WTC11 (cell line): Measurements from ENCODE around the gene ADK. TPM values are rescaled to one million over a fixed set of nuclear protein-coding genes. Genes with fewer than 3 reads are reported as not detected.

Experiments
- ATAC-seq: fragments of 200-7000 bp; cut with Tn5 transposase; 2 replicates; pipeline ENCODE4 v1.10.0; 2021; ENCODE audit warnings: mild to moderate bottlenecking, moderate library complexity
- CTCF ChIA-PET: fragments of 300-600 bp; sonication (Branson Sonifier 250); formaldehyde crosslinking; loops from one replicate; lab custom pipeline; 2021; ENCODE audit warnings: antibody characterized with exemption; lab: Charles Lee
- POLR2A ChIA-PET: fragments of 350-600 bp; sonication (Branson Sonifier 250); formaldehyde crosslinking; loops from one replicate; lab custom pipeline; 2021; ENCODE audit warnings: antibody characterized with exemption; lab: Charles Lee
- DNase-seq: peaks from one replicate; pipeline ENCODE4 v3.0.0; 2021; ENCODE audit warnings: low spot score
- H3K27ac Mint-ChIP-seq: 2 replicates; pipeline ENCODE4 v1.8.0; 2021; ENCODE audit warnings: mixed read lengths
- H3K27me3 Mint-ChIP-seq: 2 replicates; pipeline ENCODE4 v1.8.0; 2021; ENCODE audit warnings: low read depth, mild to moderate bottlenecking, moderate library complexity, mixed read lengths
- H3K36me3 Mint-ChIP-seq: 2 replicates; pipeline ENCODE4 v1.8.0; 2021; ENCODE audit warnings: mixed read lengths
- H3K4me1 Mint-ChIP-seq: 2 replicates; pipeline ENCODE4 v1.8.0; 2022; ENCODE audit warnings: mixed read lengths
- H3K4me3 Mint-ChIP-seq: 2 replicates; pipeline ENCODE4 v1.8.0; 2021; ENCODE audit warnings: mild to moderate bottlenecking, moderate library complexity, mixed read lengths
- H3K9me3 Mint-ChIP-seq: 2 replicates; pipeline ENCODE4 v1.8.0; 2021; ENCODE audit warnings: mixed read lengths
- ATF1 ChIP-seq: sonication (generic); formaldehyde crosslinking; IDR thresholded peaks from 2 replicates; pipeline ENCODE4 v1.8.1; 2023; ENCODE audit warnings: mild to moderate bottlenecking, moderate library complexity, missing genetic modification reagents
- HMGA2 ChIP-seq: fragments of 250-450 bp; sonication (Bioruptor Pico); IDR thresholded peaks from 2 replicates; pipeline ENCODE4 v1.4.0; 2021; ENCODE audit warnings: mild to moderate bottlenecking, moderate library complexity
- KAT7 ChIP-seq: sonication (generic); formaldehyde crosslinking; IDR thresholded peaks from 2 replicates; pipeline ENCODE4 v1.8.1; 2023; ENCODE audit warnings: missing genetic modification reagents, mild to moderate bottlenecking, borderline replicate concordance
- ZBTB21 ChIP-seq: sonication (generic); formaldehyde crosslinking; IDR thresholded peaks from 2 replicates; pipeline ENCODE4 v1.8.1; 2023; ENCODE audit warnings: mild to moderate bottlenecking, missing genetic modification reagents, borderline replicate concordance
- ZNF396 ChIP-seq: fragments of 250-450 bp; sonication (Bioruptor Pico); IDR thresholded peaks from 2 replicates; pipeline ENCODE4 v1.8.0; 2021; ENCODE audit warnings: mild to moderate bottlenecking, moderate library complexity, borderline replicate concordance
- total RNA-seq: library from RNA; stranded (reverse); gene quantifications from 3 replicates; pipeline ENCODE4 v1.2.3, GENCODE V29; 2021
- TF ChIP-seq, protein P1 (sequence below): sonication (generic); formaldehyde crosslinking; IDR thresholded peaks from 2 replicates; pipeline ENCODE4 v1.8.0; 2022; ENCODE audit warnings: mild to moderate bottlenecking, missing genetic modification reagents
- TF ChIP-seq, protein P2 (sequence below): fragments of 250-450 bp; sonication (Bioruptor Pico); IDR thresholded peaks from 2 replicates; pipeline ENCODE4 v1.9.0; 2021; ENCODE audit warnings: mild to moderate bottlenecking
- TF ChIP-seq, protein P3 (sequence below): fragments of 250-450 bp; sonication (Bioruptor Pico); IDR thresholded peaks from 2 replicates; pipeline ENCODE4 v1.9.0; 2021; ENCODE audit warnings: mild to moderate bottlenecking, borderline replicate concordance
- TF ChIP-seq, protein P4 (sequence below): sonication (generic); formaldehyde crosslinking; IDR thresholded peaks from 2 replicates; pipeline ENCODE4 v1.8.0; 2023; ENCODE audit warnings: mild to moderate bottlenecking, missing genetic modification reagents
- TF ChIP-seq, protein P5 (sequence below): sonication (generic); formaldehyde crosslinking; IDR thresholded peaks from 2 replicates; pipeline ENCODE4 v1.8.0; 2022; ENCODE audit warnings: mild to moderate bottlenecking, missing genetic modification reagents
- TF ChIP-seq, protein P6 (sequence below): sonication (generic); formaldehyde crosslinking; IDR thresholded peaks from 2 replicates; pipeline ENCODE4 v1.8.1; 2022; ENCODE audit warnings: mild to moderate bottlenecking, moderate library complexity, missing genetic modification reagents
- TF ChIP-seq, protein P7 (sequence below): fragments of 200-600 bp; IDR thresholded peaks from 2 replicates; pipeline ENCODE4 v1.8.0; 2022; ENCODE audit warnings: antibody characterized with exemption
- TF ChIP-seq, protein P8 (sequence below): sonication (generic); formaldehyde crosslinking; IDR thresholded peaks from 2 replicates; pipeline ENCODE4 v1.8.1; 2023; ENCODE audit warnings: mild to moderate bottlenecking, moderate library complexity, missing genetic modification reagents
- TF ChIP-seq, protein P9 (sequence below): fragments of 250-450 bp; sonication (Bioruptor Pico); conservative IDR thresholded peaks from 2 replicates; pipeline ENCODE4 v1.9.0; 2021; ENCODE audit warnings: mild to moderate bottlenecking

The ADK gene
- total RNA-seq, 1 experiment from 2014 or later: 32.7 TPM

DNA sequence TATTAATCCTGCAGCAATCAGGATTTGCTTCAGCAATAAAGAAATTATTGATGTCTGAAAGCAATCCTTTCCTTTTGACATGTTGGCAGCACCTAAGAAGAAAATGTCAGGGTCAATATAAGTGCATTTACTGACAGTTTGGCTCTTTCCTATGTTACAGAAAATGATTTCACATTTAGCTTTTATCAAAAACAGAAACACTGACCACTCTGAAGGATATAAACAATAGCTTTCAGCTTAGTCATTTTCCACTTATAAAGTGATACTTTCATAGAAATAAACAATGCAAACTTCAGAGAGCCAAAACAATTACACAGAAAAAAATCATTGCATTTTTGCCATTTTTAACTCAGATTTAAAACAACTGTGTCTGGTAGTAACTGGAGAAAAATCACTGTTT is 349.8 kb downstream of the ADK start (continued):
- TF ChIP-seq, protein P1, sequence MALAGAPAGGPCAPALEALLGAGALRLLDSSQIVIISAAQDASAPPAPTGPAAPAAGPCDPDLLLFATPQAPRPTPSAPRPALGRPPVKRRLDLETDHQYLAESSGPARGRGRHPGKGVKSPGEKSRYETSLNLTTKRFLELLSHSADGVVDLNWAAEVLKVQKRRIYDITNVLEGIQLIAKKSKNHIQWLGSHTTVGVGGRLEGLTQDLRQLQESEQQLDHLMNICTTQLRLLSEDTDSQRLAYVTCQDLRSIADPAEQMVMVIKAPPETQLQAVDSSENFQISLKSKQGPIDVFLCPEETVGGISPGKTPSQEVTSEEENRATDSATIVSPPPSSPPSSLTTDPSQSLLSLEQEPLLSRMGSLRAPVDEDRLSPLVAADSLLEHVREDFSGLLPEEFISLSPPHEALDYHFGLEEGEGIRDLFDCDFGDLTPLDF (CRISPR knock-in tag): no peak
- TF ChIP-seq HMGA2 (CRISPR knock-in tag) (no peak), ATF1 (no peak)
- TF ChIP-seq, protein P2, sequence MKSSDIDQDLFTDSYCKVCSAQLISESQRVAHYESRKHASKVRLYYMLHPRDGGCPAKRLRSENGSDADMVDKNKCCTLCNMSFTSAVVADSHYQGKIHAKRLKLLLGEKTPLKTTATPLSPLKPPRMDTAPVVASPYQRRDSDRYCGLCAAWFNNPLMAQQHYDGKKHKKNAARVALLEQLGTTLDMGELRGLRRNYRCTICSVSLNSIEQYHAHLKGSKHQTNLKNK (CRISPR knock-in tag): no peak
- TF ChIP-seq, protein P3, sequence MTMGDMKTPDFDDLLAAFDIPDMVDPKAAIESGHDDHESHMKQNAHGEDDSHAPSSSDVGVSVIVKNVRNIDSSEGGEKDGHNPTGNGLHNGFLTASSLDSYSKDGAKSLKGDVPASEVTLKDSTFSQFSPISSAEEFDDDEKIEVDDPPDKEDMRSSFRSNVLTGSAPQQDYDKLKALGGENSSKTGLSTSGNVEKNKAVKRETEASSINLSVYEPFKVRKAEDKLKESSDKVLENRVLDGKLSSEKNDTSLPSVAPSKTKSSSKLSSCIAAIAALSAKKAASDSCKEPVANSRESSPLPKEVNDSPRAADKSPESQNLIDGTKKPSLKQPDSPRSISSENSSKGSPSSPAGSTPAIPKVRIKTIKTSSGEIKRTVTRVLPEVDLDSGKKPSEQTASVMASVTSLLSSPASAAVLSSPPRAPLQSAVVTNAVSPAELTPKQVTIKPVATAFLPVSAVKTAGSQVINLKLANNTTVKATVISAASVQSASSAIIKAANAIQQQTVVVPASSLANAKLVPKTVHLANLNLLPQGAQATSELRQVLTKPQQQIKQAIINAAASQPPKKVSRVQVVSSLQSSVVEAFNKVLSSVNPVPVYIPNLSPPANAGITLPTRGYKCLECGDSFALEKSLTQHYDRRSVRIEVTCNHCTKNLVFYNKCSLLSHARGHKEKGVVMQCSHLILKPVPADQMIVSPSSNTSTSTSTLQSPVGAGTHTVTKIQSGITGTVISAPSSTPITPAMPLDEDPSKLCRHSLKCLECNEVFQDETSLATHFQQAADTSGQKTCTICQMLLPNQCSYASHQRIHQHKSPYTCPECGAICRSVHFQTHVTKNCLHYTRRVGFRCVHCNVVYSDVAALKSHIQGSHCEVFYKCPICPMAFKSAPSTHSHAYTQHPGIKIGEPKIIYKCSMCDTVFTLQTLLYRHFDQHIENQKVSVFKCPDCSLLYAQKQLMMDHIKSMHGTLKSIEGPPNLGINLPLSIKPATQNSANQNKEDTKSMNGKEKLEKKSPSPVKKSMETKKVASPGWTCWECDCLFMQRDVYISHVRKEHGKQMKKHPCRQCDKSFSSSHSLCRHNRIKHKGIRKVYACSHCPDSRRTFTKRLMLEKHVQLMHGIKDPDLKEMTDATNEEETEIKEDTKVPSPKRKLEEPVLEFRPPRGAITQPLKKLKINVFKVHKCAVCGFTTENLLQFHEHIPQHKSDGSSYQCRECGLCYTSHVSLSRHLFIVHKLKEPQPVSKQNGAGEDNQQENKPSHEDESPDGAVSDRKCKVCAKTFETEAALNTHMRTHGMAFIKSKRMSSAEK (CRISPR knock-in tag): no peak
- TF ChIP-seq, protein P4, sequence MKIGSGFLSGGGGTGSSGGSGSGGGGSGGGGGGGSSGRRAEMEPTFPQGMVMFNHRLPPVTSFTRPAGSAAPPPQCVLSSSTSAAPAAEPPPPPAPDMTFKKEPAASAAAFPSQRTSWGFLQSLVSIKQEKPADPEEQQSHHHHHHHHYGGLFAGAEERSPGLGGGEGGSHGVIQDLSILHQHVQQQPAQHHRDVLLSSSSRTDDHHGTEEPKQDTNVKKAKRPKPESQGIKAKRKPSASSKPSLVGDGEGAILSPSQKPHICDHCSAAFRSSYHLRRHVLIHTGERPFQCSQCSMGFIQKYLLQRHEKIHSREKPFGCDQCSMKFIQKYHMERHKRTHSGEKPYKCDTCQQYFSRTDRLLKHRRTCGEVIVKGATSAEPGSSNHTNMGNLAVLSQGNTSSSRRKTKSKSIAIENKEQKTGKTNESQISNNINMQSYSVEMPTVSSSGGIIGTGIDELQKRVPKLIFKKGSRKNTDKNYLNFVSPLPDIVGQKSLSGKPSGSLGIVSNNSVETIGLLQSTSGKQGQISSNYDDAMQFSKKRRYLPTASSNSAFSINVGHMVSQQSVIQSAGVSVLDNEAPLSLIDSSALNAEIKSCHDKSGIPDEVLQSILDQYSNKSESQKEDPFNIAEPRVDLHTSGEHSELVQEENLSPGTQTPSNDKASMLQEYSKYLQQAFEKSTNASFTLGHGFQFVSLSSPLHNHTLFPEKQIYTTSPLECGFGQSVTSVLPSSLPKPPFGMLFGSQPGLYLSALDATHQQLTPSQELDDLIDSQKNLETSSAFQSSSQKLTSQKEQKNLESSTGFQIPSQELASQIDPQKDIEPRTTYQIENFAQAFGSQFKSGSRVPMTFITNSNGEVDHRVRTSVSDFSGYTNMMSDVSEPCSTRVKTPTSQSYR: no peak

DNA sequence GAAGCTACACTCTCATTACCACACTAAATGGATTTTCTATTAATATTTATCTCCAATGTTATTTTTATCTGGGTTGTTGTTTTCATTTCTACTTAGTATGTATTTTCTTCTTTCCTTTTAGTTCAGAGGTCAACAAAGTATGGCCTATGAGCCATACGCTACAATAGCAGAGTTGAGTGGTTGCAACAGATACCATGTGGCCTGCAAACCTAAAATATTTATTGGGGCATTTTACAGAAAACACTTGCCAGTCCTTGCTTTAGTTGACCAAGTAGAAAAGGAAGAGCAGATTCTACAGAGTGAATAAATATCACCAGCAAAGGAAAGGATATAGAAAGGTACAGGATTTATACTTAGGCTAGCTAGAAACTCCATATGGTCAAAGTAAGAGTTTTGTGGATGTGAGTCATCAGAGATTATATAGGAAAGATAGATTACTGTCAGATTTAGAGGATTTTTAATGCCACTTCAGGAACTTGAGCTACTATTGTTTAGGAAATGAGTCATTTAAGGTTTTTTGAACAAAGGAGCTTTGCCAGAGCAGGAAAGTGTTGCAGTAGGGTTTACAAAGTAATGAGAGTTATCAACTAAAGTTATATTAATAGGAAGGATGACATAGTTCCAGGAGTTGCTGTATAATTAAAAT is 352.1 kb downstream of the ADK start:
- ChIA-PET CTCF (interaction anchor here (0.7 kb wide), 1 partner anchor 84 kb away, joined by 3 read pairs; no protein-coding TSS in a partner anchor), POLR2A (no interaction called here)
- peaks cover 3% of the 10 kb centered on the region for H3K36me3 Mint-ChIP-seq
- no peak for TF ChIP-seq ZNF396
- TF ChIP-seq, protein P5, sequence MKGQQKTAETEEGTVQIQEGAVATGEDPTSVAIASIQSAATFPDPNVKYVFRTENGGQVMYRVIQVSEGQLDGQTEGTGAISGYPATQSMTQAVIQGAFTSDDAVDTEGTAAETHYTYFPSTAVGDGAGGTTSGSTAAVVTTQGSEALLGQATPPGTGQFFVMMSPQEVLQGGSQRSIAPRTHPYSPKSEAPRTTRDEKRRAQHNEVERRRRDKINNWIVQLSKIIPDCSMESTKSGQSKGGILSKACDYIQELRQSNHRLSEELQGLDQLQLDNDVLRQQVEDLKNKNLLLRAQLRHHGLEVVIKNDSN: no peak
- TF ChIP-seq, protein P6, sequence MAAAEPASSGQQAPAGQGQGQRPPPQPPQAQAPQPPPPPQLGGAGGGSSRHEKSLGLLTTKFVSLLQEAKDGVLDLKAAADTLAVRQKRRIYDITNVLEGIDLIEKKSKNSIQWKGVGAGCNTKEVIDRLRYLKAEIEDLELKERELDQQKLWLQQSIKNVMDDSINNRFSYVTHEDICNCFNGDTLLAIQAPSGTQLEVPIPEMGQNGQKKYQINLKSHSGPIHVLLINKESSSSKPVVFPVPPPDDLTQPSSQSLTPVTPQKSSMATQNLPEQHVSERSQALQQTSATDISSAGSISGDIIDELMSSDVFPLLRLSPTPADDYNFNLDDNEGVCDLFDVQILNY: no peak
- TF ChIP-seq, protein P7, sequence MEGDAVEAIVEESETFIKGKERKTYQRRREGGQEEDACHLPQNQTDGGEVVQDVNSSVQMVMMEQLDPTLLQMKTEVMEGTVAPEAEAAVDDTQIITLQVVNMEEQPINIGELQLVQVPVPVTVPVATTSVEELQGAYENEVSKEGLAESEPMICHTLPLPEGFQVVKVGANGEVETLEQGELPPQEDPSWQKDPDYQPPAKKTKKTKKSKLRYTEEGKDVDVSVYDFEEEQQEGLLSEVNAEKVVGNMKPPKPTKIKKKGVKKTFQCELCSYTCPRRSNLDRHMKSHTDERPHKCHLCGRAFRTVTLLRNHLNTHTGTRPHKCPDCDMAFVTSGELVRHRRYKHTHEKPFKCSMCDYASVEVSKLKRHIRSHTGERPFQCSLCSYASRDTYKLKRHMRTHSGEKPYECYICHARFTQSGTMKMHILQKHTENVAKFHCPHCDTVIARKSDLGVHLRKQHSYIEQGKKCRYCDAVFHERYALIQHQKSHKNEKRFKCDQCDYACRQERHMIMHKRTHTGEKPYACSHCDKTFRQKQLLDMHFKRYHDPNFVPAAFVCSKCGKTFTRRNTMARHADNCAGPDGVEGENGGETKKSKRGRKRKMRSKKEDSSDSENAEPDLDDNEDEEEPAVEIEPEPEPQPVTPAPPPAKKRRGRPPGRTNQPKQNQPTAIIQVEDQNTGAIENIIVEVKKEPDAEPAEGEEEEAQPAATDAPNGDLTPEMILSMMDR: no peak
- TF ChIP-seq ZBTB21 (CRISPR knock-in tag): no peak
- TF ChIP-seq, protein P8, sequence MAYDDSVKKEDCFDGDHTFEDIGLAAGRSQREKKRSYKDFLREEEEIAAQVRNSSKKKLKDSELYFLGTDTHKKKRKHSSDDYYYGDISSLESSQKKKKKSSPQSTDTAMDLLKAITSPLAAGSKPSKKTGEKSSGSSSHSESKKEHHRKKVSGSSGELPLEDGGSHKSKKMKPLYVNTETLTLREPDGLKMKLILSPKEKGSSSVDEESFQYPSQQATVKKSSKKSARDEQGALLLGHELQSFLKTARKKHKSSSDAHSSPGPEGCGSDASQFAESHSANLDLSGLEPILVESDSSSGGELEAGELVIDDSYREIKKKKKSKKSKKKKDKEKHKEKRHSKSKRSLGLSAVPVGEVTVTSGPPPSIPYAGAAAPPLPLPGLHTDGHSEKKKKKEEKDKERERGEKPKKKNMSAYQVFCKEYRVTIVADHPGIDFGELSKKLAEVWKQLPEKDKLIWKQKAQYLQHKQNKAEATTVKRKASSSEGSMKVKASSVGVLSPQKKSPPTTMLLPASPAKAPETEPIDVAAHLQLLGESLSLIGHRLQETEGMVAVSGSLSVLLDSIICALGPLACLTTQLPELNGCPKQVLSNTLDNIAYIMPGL (CRISPR knock-in tag): no peak
- TF ChIP-seq, protein P9, sequence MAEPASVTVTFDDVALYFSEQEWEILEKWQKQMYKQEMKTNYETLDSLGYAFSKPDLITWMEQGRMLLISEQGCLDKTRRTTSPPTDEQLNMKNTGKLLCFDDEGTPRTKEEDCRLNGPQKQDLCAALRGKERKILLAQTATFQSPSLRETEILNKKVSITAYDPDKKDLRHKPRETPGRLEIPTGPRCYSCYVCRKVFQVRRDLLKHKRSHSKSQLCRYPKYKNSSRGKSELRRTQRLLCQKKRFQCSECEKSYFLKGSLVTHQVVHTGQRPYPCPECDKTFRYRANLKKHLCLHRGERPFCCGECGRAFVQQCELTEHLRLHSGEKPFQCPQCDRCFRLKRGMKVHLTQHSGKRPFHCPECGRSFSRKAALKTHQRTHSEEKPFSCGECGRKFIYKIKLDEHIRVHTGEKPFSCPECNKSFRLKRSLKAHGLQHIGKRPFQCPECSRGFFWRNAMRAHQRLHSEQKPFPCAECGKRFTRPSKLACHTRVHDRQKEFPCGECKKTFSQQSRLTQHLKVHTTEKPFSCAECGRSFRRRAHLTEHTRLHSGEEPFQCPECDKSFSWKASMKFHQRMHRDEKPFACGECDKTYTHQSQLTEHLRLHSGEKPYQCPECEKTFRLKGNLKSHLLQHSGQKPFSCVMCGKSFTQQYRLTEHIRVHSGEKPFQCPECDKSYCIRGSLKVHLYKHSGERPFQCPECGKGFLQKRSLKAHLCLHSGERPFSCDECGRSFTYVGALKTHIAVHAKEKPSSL (CRISPR knock-in tag): no peak
- TF ChIP-seq KAT7 (CRISPR knock-in tag): no peak
- TF ChIP-seq, protein P4: no peak

More for the DNA sequence above, 352.1 kb downstream of the ADK start:
- Mint-ChIP-seq H3K9me3 (peaks cover 6% of the 10 kb centered on the region), H3K27ac (peak overlapping the region; percentile 14; the same call in 1 of the 2 replicates), H3K27me3 (no peaks in the 10 kb centered on the region), H3K4me3 (no peak overlapping the region), H3K4me1 (0 out of 2 replicates have a peak, but pooled peaks cover 5% of the 10 kb centered on the region)
- ATAC-seq: no peak
- DNase-seq: no peak
